Colon (tissue), 2 donors: ENCODE results near the gene FBH1.

ENCODE experiments used
- FAIRE-seq: peaks from 2 replicates; lab custom pipeline; 2012; peaks lifted over from hg19 to GRCh38; lab: Jason Lieb, UNC
- donor health status: control.
- donor health status: control.

Gene FBH1

GRCh38 chr10:5981529-5981928 is 91.5 kb downstream of the FBH1 start:
- FAIRE-seq = no peak

GRCh38 chr10:5983774-5984173 is 93.7 kb downstream of the FBH1 start:
- no peak for FAIRE-seq

GRCh38 chr10:5985029-5985428 is 95.0 kb downstream of the FBH1 start:
- FAIRE-seq = no peak
